ENCODE data around the gene PCNA.
"Not testable (repeated sequence)": the region's sequence is repeated elsewhere in the genome, so short reads cannot be mapped to it uniquely, and the experiment has no call there.

The PCNA gene

GRCh38 chr20:5096463-5096862 is 23.3 kb downstream of the PCNA start:
- no peak for DNase-seq

GRCh38 chr20:5095931-5096330 is 23.8 kb downstream of the PCNA start:
- no peak for DNase-seq

GRCh38 chr20:5095454-5095853 is 24.3 kb downstream of the PCNA start:
- DNase-seq = no peak

GRCh38 chr20:5092765-5093339 is 26.9 kb downstream of the PCNA start:
- no peak for DNase-seq

- DNase-seq = no peak
These were observed 27.9 kb downstream of the PCNA start for GRCh38 chr20:5091902-5092301.

- DNase-seq = no peak
These were observed 29.6 kb downstream of the PCNA start for GRCh38 chr20:5090191-5090590.

GRCh38 chr20:5088688-5089087 is 31.1 kb downstream of the PCNA start:
- no peak for DNase-seq

- DNase-seq = no peak
These were observed 34.4 kb downstream of the PCNA start for GRCh38 chr20:5085380-5085779.

GRCh38 chr20:5080384-5080877 is 39.3 kb downstream of the PCNA start:
- peak; percentile 27 for DNase-seq

- DNase-seq = peak; percentile 14
These were observed 41.3 kb downstream of the PCNA start for GRCh38 chr20:5078399-5078958.

GRCh38 chr20:5077761-5078387 is 41.9 kb downstream of the PCNA start:
- no peak for DNase-seq

- not testable (repeated sequence) for DNase-seq
These were observed 42.8 kb downstream of the PCNA start for GRCh38 chr20:5076913-5077312.

- no peak for DNase-seq
These were observed 45.5 kb downstream of the PCNA start for GRCh38 chr20:5074232-5074674.

GRCh38 chr20:5073660-5074231 is 46.0 kb downstream of the PCNA start:
- no peak for DNase-seq

GRCh38 chr20:5072756-5073659 is 46.8 kb downstream of the PCNA start:
- peak; percentile 83 for DNase-seq

- DNase-seq = not testable (repeated sequence)
These were observed 47.8 kb downstream of the PCNA start for GRCh38 chr20:5071942-5072341.

GRCh38 chr20:5070570-5070969 is 49.2 kb downstream of the PCNA start:
- no peak for DNase-seq

GRCh38 chr20:5070081-5070480 is 49.7 kb downstream of the PCNA start:
- DNase-seq = no peak

GRCh38 chr20:5069141-5069806 is 50.5 kb downstream of the PCNA start:
- DNase-seq = no peak

GRCh38 chr20:5067877-5068645 is 51.7 kb downstream of the PCNA start:
- DNase-seq = no peak

GRCh38 chr20:5065879-5066383 is 53.8 kb downstream of the PCNA start:
- DNase-seq = peak; percentile 85
